ENCODE measurements around the gene CCDC150.
"Not testable (repeated sequence)": the region's sequence is repeated elsewhere in the genome, so short reads cannot be mapped to it uniquely, and the experiment has no call there.

CCDC150 gene

GRCh38 chr2:196712867-196713266, 73.4 kb downstream of the CCDC150 start:
- DNase-seq (ENCODE audit: low read depth in 2 of 2): no peak

- no peak for DNase-seq (ENCODE audit: low read depth in 2 of 2)
Observed at GRCh38 chr2:196718419-196719109, 79.0 kb downstream of the CCDC150 start.

- DNase-seq (ENCODE audit: low read depth in 2 of 2): no peak
Observed at GRCh38 chr2:196719110-196719872, 79.8 kb downstream of the CCDC150 start.

GRCh38 chr2:196723571-196723970, 84.1 kb downstream of the CCDC150 start:
- DNase-seq (ENCODE audit: low read depth in 2 of 2): no peak

GRCh38 chr2:196725218-196725617, 85.7 kb downstream of the CCDC150 start:
- no peak for DNase-seq (ENCODE audit: low read depth in 2 of 2)

GRCh38 chr2:196725882-196726281, 86.4 kb downstream of the CCDC150 start:
- DNase-seq (ENCODE audit: low read depth in 2 of 2): no peak

- no peak for DNase-seq (ENCODE audit: low read depth in 2 of 2)
Observed at GRCh38 chr2:196729418-196729817, 89.9 kb downstream of the CCDC150 start.

- not testable (repeated sequence) for DNase-seq (ENCODE audit: low read depth in 2 of 2)
Observed at GRCh38 chr2:196736646-196737045, 97.1 kb downstream of the CCDC150 start.

GRCh38 chr2:196737046-196737445, 97.5 kb downstream of the CCDC150 start:
- no peak for DNase-seq (ENCODE audit: low read depth in 2 of 2)

- no peak for DNase-seq (ENCODE audit: low read depth in 2 of 2)
Observed at GRCh38 chr2:196739031-196739430, 99.5 kb downstream of the CCDC150 start.

GRCh38 chr2:196742216-196742615, 102.7 kb downstream of the CCDC150 start:
- DNase-seq (ENCODE audit: low read depth in 2 of 2): no peak

GRCh38 chr2:196742685-196743084, 103.2 kb downstream of the CCDC150 start:
- no peak for DNase-seq (ENCODE audit: low read depth in 2 of 2)

- no peak for DNase-seq (ENCODE audit: low read depth in 2 of 2)
Observed at GRCh38 chr2:196743165-196743564, 103.7 kb downstream of the CCDC150 start.

- no peak for DNase-seq (ENCODE audit: low read depth in 2 of 2)
Observed at GRCh38 chr2:196745711-196746110, 106.2 kb downstream of the CCDC150 start.

GRCh38 chr2:196747400-196747799, 107.9 kb downstream of the CCDC150 start:
- DNase-seq (ENCODE audit: low read depth in 2 of 2): no peak

GRCh38 chr2:196748123-196748522, 108.6 kb downstream of the CCDC150 start:
- DNase-seq (ENCODE audit: low read depth in 2 of 2): no peak

GRCh38 chr2:196750291-196750923, 110.9 kb downstream of the CCDC150 start:
- no peak for DNase-seq (ENCODE audit: low read depth in 2 of 2)

GRCh38 chr2:196750977-196751631, 111.6 kb downstream of the CCDC150 start:
- DNase-seq (ENCODE audit: low read depth in 2 of 2): peak; percentile 50 to 52

GRCh38 chr2:196758474-196759377, 119.2 kb downstream of the CCDC150 start:
- no peak for DNase-seq (ENCODE audit: low read depth in 2 of 2)

- no peak for DNase-seq (ENCODE audit: low read depth in 2 of 2)
Observed at GRCh38 chr2:196759378-196759706, 119.8 kb downstream of the CCDC150 start.

- no peak for DNase-seq (ENCODE audit: low read depth in 2 of 2)
Observed at GRCh38 chr2:196767101-196767500, 127.6 kb downstream of the CCDC150 start.
